GM19023 (cell line): ENCODE measurements around the gene CENPO.
A peak's percentile ranks its signal among the peaks of the same experiment; 100 is the strongest.
"Not testable (repeated sequence)": the region's sequence is repeated elsewhere in the genome, so short reads cannot be mapped to it uniquely, and the experiment has no call there.

ENCODE experiments used
- ATAC-seq: cut with Tn5 transposase; IDR thresholded peaks from one replicate; pipeline ENCODE4 v1.9.1; 2021; ENCODE audit warnings: mild to moderate bottlenecking, moderate library complexity; ENCODE audit not compliant: unreplicated experiment

The CENPO gene

GRCh38 chr2:24822049-24822706, 29.0 kb downstream of the CENPO start:
- no peak for ATAC-seq

DNA sequence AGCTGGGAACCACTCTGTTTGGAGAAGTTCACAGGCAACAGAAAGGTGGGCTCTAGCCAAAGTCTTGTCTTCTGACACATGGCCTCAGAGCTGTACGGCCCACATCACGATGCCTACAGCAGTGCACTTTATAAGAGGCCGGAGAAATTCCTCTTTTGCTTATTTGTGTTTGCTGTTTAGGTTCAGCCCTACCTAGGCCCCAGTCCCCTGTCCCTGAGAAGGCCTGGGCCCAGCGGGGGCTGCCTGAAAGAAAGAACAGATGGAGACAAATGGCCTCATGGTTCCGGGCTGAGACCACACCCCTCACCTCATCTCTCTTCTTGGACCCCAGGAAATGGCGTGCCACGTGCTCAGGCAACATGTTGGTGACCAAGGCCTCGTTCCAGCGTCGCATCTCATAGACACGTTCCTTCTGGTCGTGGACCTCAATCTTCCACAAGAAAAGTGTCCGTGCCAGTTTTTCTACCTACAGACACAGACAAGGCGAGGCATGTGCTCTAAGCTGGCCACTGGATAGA, 30.9 kb downstream of the CENPO start:
- no peak for ATAC-seq

DNA sequence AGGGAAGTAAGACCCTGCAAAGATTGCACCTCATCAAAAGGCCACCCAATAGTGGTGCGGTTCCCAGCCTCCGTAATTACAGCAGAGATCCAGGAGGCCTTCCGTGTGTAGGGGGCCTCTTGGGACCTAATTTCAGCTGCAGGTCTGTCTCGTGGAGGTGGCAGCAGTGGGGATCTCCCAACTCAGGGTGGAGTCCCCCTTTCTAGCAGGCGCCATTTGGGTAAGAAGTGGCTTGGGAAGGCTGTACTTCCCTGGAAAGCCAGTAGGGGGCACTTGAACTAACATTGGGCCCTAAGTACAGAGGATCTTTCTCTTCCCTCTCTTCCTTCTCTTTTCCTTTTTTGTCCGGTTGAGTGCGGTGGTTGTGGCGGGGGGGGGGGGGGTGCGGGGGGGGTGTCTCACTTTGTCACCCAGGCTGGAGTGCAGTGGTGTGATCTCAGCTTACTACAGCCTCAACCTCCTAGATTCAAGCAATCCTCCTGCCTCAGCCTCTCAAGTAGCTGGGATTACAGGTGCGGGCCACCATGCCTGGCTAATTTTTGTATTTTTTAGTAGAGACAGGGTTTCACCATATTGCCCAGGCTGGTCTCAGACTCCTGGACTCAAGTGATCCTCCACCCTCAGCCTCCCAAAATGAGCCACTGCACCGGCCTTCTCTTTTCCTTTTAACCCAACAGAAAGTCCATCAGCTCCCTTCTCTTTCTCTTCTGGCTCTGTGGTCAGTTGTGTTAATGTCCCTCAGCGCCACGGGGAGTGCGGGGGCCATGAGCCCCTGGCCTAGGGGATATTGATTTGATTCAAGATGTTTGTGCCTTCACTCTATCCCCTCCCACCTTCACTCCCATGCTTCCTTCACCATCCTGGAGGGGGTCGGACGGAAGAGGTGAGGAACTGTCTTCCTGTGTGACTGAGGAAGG, 32.0 kb downstream of the CENPO start:
- no peak for ATAC-seq

GRCh38 chr2:24825883-24826772, 32.9 kb downstream of the CENPO start:
- ATAC-seq = no peak

GRCh38 chr2:24826773-24827145, 33.5 kb downstream of the CENPO start:
- ATAC-seq = no peak

- ATAC-seq = peak; percentile 77
Observed at GRCh38 chr2:24827321-24828237, 34.4 kb downstream of the CENPO start.

DNA sequence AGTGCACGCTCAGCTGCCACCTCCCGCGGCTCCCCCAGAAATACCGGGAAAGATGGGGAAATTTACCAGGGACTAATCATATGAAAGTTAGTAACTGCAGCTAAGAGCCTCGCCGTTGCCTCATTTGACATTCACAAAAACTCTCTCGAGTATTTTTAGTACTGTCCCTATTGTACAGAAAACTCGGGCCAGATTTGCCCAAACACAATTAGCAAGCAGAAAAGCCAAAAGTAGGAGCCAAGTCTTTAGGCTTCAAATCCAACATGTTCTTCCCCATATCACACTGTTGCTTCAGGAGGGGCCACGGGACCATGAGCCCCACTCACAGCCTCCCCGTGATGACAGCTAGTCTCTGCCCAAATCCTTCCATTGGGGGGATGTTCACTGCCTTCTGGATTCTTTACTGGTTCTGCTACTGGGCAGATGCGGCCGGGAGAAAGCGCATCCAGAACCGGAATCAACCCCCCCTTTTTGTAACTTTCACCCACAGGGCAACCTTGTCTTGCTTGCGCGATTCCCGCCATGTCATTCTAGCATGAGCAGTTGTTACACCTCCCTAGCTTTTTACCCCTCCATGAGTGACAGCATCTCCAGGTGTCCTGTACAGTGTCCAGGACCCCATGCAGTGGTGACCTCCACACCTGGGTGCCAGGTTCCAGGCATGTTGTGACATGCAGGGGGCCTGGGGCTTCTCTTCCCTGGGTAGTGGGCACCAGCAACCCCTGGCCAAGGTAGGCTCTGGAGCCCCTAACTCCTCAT, 35.2 kb downstream of the CENPO start:
- no peak for ATAC-seq

GRCh38 chr2:24830351-24830750, 37.1 kb downstream of the CENPO start:
- ATAC-seq = no peak

- ATAC-seq = no peak
Observed at GRCh38 chr2:24830786-24831185, 37.6 kb downstream of the CENPO start.

- no peak for ATAC-seq
Observed at GRCh38 chr2:24831221-24832072, 38.2 kb downstream of the CENPO start.

- ATAC-seq = no peak
Observed at GRCh38 chr2:24832073-24832461, 38.8 kb downstream of the CENPO start.

GRCh38 chr2:24832521-24832920, 39.3 kb downstream of the CENPO start:
- ATAC-seq = no peak

DNA sequence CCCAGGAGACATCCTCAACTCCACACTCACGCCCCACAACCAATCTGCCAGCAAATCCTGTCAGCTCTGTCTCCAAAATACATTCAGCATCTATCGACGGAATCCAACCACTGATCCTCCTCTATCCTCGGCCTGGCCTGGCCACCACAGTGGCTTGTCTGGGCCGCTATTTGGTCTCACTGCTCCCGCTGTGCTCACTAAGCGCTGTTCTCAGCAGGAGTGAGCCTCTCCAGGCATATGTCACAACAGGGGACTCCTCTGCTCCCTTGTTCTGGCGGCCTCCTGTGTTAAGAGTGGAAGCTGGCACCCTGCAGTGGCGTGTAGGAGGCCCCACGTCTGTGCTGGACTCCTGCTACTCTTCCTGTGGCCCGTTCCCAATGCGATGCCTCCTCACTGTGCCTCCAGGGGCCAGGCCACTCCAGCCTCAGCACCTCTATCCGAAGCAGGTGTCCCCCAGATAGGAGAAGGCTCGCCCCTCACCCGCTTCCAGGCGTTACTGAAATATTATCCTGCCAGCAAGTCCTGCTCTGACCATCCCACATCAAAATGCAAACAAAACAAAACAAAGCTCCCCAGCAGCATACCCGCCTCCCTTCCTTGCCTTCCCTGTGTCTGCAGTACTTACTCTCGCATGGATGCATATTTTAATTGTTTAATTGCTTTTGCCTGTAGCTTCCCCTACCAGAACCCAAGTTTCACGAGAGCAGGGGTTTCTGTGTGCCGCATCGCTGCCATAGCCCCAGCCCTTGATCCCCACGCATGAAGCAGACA, 39.9 kb downstream of the CENPO start:
- ATAC-seq = no peak

DNA sequence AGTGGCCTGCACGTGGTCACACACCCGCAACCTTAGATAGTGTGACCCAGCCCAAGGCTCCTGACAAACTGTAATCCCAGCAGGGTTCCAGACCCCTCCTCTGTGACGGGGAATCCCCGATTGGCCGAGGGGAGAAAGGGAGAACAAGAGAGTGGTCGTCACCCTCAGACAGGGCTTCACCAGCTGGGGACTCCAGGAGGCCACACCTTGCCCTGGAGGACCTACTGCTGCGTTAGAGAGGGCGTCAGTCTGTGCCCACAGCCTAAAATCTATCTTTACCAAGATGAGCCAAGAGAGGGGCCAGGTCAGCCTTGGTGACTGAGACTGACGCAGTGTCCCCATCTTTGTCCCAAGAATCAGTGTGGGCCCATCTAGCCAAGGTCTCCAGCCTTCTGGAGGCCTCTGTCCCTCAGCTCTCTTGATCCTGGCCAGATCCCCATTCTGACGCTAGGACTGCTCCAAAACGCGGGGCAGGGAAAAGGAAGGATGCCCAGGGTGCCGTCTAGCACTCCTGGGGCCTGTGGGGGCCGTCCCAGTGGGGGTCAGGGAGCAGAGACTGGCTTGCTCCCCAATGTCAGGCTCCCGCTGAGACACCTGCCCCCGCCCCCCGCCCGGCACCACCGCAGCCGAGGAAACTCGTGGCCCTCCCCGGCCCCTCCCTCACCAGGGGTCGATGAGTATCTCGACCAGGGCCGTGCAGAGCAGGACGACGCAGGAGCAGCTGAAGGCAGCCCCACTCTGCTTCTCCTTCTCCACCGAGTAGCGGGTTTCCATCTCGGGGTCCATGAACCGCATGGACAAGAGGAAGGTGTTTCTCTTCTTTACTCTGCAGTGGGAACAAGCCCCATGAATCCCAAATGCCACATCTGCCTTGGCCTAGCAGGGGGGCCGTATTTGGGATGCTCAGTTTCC, 40.9 kb downstream of the CENPO start:
- no peak for ATAC-seq

GRCh38 chr2:24834733-24835395, 41.6 kb downstream of the CENPO start:
- ATAC-seq = no peak

DNA sequence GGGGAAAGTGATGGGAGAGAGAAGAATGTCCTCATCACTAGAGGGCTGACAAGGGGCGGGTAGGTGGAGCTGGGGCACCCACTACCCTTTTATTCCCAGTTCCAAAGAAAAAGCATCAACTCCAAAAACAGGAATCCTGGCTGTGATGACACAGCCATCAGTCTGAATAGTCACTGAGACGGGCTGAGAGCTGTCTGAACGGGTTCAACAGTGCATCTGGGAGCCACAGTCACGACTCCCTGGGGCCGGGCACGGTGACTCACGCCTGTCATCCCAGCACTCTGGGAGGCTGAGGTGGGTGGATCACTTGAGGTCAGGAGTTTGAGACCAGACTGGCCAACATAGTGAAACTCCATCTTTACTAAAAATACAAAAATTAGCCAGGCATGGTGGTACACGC, 42.2 kb downstream of the CENPO start:
- ATAC-seq = not testable (repeated sequence)
